HL-60 (cell line): Measurements from ENCODE around the gene MRAS.

Source experiments
- CTCF ChIP-seq: IDR thresholded peaks from one replicate; pipeline ENCODE4 v1.5.1; 2011; ENCODE audit warnings: low read length, control low read depth, inconsistent platforms; ENCODE audit not compliant: insufficient read depth
- POLR2AphosphoS5 ChIP-seq: IDR thresholded peaks from 2 replicates; pipeline ENCODE4 v1.6.1; 2012; ENCODE audit warnings: low read depth

GRCh38 chr3:138424323-138424722, 75.9 kb downstream of the MRAS start:
- no peak for TF ChIP-seq POLR2AphosphoS5
- TF ChIP-seq CTCF: no peak
